HG02571 (cell line): ENCODE measurements around the gene SYCP1.
"Not testable (repeated sequence)": the region's sequence is repeated elsewhere in the genome, so short reads cannot be mapped to it uniquely, and the experiment has no call there.

ENCODE experiments used
- ATAC-seq: cut with Tn5 transposase; IDR thresholded peaks from one replicate; pipeline ENCODE4 v1.9.1; 2021; ENCODE audit warnings: mild to moderate bottlenecking, moderate library complexity; ENCODE audit not compliant: unreplicated experiment

SYCP1 gene

GRCh38 chr1:114976891-114977290 is 122.2 kb downstream of the SYCP1 start:
- no peak for ATAC-seq

DNA sequence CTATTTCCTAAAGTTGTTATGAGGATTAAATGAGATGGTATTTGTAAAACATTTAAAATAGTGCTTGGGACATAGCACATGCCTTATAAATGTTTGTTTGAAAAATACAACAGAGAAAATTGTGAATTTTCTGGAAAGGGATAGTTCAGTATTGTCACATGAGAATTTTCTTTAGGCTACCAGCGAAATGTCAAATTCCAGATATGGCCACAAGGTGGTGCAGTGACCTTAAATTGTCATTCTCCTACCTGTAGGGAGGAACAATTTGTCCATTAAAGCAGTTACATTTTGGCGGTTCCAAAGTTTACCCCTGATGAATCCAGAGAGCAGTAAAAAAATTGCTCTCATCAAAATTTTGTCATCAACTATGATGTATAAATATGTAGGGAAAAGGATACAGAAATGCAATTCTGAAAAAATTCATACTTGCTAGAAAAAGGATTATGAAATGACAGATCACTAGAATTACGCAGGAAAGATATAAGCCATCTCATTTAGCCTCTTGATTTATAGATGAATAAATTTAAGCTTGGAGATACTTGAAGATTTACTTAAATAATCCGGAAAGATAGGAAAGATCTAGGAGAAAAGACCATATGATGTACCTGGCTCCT is 124.7 kb downstream of the SYCP1 start:
- no peak for ATAC-seq

DNA sequence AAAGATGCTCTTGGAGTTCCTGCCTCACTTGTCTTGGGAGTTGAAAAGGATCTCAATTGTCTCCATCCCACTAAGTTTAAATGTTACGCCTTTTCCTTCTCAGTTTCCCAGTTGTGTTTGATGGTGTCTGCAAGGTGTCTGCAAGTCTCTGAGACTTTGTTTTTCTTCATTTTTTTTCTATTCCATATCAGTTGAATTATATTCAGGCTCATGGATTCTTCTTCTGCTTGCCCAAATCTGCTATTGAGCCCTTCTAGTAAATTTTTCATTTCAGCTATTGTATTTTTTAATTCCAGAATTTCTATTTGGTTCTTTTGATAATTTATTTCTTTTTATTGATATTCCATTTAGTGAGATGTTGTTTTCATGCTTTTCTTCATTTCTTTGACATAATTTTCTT is 127.6 kb downstream of the SYCP1 start:
- no peak for ATAC-seq

DNA sequence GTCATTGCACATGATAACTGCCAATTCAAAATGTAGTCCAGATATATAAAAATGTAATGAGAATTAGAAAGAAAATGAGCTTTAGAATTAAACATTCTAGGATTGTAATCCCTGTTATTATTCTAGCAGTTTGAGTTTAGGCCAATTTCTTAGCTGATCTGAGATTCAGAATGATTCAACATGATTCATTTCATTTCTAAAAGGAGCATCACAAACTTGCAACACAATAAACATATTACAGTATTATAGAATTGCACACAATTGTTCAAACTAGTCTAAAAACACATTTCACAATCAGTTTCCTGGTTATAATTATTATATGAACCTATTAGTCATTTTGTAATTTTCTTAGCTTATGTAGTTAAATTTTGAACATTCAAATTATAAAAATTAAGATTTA is 131.6 kb downstream of the SYCP1 start:
- no peak for ATAC-seq

GRCh38 chr1:114988095-114988494 is 133.4 kb downstream of the SYCP1 start:
- no peak for ATAC-seq

GRCh38 chr1:114997510-114998289 is 143.0 kb downstream of the SYCP1 start:
- no peak for ATAC-seq

GRCh38 chr1:115006191-115006590 is 151.5 kb downstream of the SYCP1 start:
- no peak for ATAC-seq

DNA sequence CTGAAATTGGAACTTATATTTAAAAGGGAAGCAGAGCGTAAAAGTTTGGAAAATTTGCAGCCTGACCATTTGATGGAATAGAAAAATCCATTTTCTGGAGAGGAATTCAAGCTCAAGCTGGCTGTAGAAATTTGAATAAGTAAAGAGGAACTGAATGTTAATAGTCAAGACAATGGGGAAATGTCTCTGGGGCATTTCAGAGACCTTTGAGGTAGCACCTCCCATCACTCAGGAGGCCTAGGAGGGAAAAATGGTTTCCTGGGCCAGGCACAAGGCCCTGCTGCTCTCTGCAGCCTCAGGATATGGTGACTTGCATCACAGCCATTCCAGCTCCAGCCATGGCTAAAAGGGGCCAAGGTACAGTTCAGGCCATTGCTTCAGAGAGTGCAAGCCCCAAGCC is 157.3 kb downstream of the SYCP1 start:
- no peak for ATAC-seq

DNA sequence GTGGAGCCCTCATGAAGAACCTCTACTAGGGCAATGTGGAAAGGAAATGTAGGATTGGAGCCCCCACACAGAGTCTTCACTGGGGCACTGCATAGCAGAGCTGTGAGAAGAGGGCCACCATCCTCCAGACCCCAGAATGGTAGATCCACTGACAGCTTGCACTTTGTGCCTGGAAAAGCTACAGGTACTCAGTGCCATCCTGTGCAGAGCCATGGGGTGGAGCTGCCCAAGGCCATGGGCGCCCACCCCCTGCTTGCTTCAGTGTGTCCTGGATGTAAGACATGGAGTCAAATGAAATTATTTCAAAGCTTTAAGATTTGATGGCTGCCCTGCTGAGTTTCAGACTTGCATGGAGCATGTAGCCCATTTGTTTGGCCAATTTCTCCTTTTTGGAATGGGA is 157.8 kb downstream of the SYCP1 start:
- ATAC-seq: no peak

GRCh38 chr1:115013792-115014191 is 159.1 kb downstream of the SYCP1 start:
- no peak for ATAC-seq

DNA sequence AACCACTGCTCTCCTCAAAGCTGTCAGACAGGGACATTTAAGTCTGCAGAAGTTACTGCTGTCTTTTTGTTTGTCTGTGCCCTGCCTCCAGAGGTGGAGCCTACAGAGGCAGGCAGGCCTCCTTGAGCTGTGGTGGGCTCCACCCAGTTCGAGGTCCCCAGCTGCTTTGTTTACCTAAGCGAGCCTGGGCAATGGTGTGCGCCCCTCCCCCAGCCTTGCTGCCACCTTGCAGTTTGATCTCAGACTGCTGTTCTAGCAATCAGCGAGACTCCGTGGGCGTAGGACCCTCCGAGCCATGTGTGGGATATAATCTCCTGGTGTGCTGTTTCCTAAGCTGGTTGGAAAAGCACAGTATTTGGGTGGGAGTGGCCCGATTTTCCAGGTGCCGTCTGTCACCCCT is 164.9 kb downstream of the SYCP1 start:
- ATAC-seq: not testable (repeated sequence)

- no peak for ATAC-seq
Measured at GRCh38 chr1:115021145-115021544, 166.5 kb downstream of the SYCP1 start.

DNA sequence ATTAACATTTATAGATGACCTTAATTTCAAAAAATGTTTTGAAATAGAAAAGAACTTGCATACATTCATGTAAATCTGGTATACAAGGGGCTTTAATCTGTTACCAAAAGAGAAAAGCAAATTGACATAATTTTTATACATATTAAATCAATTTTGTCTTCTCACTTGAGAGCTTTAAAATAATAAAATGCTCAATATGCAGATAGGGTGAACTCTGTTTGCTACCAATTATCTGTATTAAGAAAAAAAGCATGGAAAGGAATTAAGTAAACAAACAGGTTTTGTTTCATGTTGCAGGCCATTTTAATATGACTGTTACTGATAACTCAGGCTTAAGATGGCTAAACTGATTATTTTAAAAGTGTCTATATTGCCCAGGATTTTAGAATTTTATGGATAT is 168.9 kb downstream of the SYCP1 start:
- no peak for ATAC-seq

DNA sequence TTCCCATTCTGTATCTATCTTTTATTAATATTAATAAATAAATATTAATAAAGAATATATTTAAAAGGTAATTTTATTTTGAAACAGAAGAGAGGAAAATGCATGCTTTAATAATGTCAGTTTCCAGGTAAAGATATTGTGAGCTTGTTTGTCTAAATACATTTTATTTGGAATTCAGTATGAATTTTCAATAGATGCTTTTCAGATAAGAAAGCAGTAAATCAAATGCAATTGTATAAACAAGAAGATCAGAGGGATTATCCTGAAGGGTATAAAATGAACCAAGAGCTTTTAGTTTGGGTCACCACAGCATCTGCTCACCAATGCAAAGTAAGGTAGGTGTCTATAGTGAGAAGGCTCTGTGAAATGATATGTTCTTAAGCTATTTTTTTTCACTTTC is 174.9 kb downstream of the SYCP1 start, which contains the start of gene TSHB:
TSHB (plus strand) TSS at position 301 of the 400 bp plus-strand sequence. CDS start 3,537 bp downstream, outside the sequence.
- ATAC-seq: no peak

DNA sequence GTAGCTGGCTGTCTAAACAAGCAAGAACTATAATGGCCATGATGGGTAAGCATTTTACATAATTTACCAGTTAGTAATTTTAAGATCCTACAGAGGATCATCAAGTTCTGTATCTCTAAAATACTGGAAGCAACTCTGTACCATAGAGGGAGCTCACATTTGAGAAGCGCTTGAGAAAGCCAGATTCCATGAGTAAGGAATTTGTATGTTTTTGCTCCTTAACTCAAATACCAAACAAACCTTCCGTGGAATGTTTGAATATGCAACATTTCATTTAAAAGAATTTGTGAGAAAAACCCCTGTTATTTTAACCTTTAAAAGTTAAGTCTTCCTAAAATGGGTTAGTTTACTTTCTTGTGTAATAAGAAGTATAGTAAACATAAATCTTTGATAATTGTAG is 176.9 kb downstream of the SYCP1 start:
- no peak for ATAC-seq

GRCh38 chr1:115035652-115036051 is 181.0 kb downstream of the SYCP1 start:
- ATAC-seq: no peak

GRCh38 chr1:115036814-115037507 is 182.3 kb downstream of the SYCP1 start:
- no peak for ATAC-seq

DNA sequence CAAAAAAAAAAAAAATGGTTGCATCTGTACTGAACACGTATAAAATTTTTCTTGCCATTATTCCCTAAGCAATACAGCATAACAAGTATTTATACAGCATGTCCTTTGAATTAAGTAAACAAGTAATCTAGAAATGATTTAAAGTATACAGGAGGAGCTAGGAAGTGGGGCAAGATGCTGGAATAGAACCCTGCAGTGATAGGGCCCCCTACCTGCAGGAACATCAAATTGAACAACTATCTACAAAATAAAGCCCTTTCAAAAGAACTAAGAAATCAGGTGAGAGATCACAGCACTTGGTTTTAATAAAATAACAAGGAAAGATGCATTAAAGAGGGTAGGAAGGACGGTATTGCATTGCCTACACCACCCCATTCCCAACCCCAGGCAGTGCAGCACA is 185.8 kb downstream of the SYCP1 start:
- no peak for ATAC-seq

DNA sequence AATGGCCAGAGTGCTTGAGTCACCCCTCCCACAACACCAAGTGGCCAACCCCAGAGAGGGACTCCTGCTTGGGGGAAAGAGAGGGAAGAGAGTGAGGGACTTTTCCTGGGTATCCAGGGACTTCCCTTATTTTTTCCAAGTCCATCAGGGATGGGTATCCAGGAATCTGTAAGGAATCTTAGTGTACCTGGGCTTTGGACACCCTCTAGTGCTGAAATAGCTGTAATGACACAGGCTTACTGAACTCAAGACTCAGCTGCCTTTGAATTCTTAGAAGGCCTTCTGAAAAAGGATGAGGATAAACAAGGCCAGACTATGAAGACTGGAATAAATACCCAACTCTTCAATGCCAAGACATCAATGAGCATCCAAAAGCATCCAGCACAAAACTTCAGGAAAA is 187.0 kb downstream of the SYCP1 start:
- no peak for ATAC-seq
